Activated CD8-positive, alpha-beta memory T cell treated with anti-CD3 and anti-CD28 coated beads for 36 hours (primary cell): ENCODE data around the gene NHLH1. TPM values are rescaled to one million over a fixed set of nuclear protein-coding genes. Genes with fewer than 3 reads are reported as not detected.

Experiments
- CTCF ChIA-PET: fragments of 350-600 bp; sonication (Branson Sonifier 250); formaldehyde crosslinking; loops from one replicate; lab custom pipeline; 2021; ENCODE audit warnings: antibody characterized with exemption; lab: Charles Lee
- POLR2A ChIA-PET: fragments of 350-600 bp; sonication (Branson Sonifier 250); formaldehyde crosslinking; loops from one replicate; lab custom pipeline; 2021; ENCODE audit warnings: antibody characterized with exemption; lab: Charles Lee
- total RNA-seq, 2 experiments: library from RNA; stranded (reverse); gene quantifications; one replicate each; pipeline ENCODE4 v1.2.3, GENCODE V29; 2021

The NHLH1 gene
- total RNA-seq, 2 experiments from 2014 or later, result 0.46 to 0.59 TPM

GRCh38 chr1:160353223-160353622 lies 13.6 kb upstream of the NHLH1 start:
- CTCF ChIA-PET, result interaction anchor here (0.9 to 5.4 kb wide), 5 partner anchors 9 to 55 kb away, joined by 3 to 18 read pairs (median 4); no protein-coding TSS in a partner anchor
- POLR2A ChIA-PET, result no interaction called here

GRCh38 chr1:160354388-160354985 lies 12.4 kb upstream of the NHLH1 start:
- ChIA-PET CTCF (interaction anchor here (0.6 to 5.4 kb wide), 7 partner anchors 10 to 54 kb away, joined by 3 to 18 read pairs (median 4); no protein-coding TSS in a partner anchor), POLR2A (no interaction called here)

GRCh38 chr1:160357286-160358002 lies 9.4 kb upstream of the NHLH1 start:
- ChIA-PET POLR2A (no interaction called here), CTCF (interaction anchor here (1.2 to 1.6 kb wide), 2 partner anchors 13 to 66 kb away, joined by 3 read pairs; no protein-coding TSS in a partner anchor)

GRCh38 chr1:160358073-160358472 lies 8.8 kb upstream of the NHLH1 start:
- ChIA-PET CTCF (interaction anchor here (1.6 kb wide), 1 partner anchor 67 kb away, joined by 3 read pairs; no protein-coding TSS in a partner anchor), POLR2A (no interaction called here)

GRCh38 chr1:160359559-160360226 lies 7.2 kb upstream of the NHLH1 start:
- CTCF ChIA-PET, result interaction anchor here (1.3 kb wide), 1 partner anchor 11 kb away, joined by 3 read pairs; no protein-coding TSS in a partner anchor
- POLR2A ChIA-PET, result no interaction called here

GRCh38 chr1:160360227-160360695 lies 6.6 kb upstream of the NHLH1 start:
- POLR2A ChIA-PET, result no interaction called here
- CTCF ChIA-PET, result interaction anchor here (1.3 kb wide), 1 partner anchor 12 kb away, joined by 3 read pairs; no protein-coding TSS in a partner anchor

- CTCF ChIA-PET, result interaction anchor here (0.8 to 1.3 kb wide), 2 partner anchors 13 to 16 kb away, joined by 3 read pairs; no protein-coding TSS in a partner anchor
- POLR2A ChIA-PET, result no interaction called here
These were observed 5.7 kb upstream of the NHLH1 start for GRCh38 chr1:160361199-160361598.

- ChIA-PET CTCF (interaction anchor here (0.8 to 2.1 kb wide), 2 partner anchors 15 to 169 kb away, joined by 4 read pairs; no protein-coding TSS in a partner anchor), POLR2A (interaction anchor here (0.6 kb wide), 1 partner anchor 78 kb away, joined by 3 read pairs; no protein-coding TSS in a partner anchor)
These were observed 5.1 kb upstream of the NHLH1 start for GRCh38 chr1:160361814-160362167.

- POLR2A ChIA-PET, result interaction anchor here (0.6 kb wide), 1 partner anchor 79 kb away, joined by 3 read pairs; no protein-coding TSS in a partner anchor
These were observed 4.5 kb upstream of the NHLH1 start for GRCh38 chr1:160362168-160362957.

GRCh38 chr1:160363010-160363409 lies 3.9 kb upstream of the NHLH1 start:
- CTCF ChIA-PET, result interaction anchor here (1.6 to 2.1 kb wide), 2 partner anchors 13 to 72 kb away, joined by 4 read pairs; no protein-coding TSS in a partner anchor
- POLR2A ChIA-PET, result no interaction called here

More at GRCh38 chr1:160362168-160362957, 4.5 kb upstream of the NHLH1 start:
- CTCF ChIA-PET, result interaction anchor here (0.8 to 2.1 kb wide), 3 partner anchors 14 to 169 kb away, joined by 4 read pairs; no protein-coding TSS in a partner anchor

GRCh38 chr1:160363951-160364735 lies 2.7 kb upstream of the NHLH1 start:
- CTCF ChIA-PET, result interaction anchor here (0.7 to 2.1 kb wide), 2 partner anchors 12 to 36 kb away, joined by 3 to 4 read pairs; no protein-coding TSS in a partner anchor
- POLR2A ChIA-PET, result interaction anchor here (0.6 kb wide), 1 partner anchor 33 kb away, joined by 3 read pairs; no protein-coding TSS in a partner anchor

- CTCF ChIA-PET, result interaction anchor here (1.4 kb wide), 1 partner anchor 11 kb away, joined by 5 read pairs; no protein-coding TSS in a partner anchor
- POLR2A ChIA-PET, result no interaction called here
These were observed 1.5 kb upstream of the NHLH1 start for GRCh38 chr1:160365325-160365724.

GRCh38 chr1:160367516-160367900 lies 637 bp downstream of the NHLH1 start:
- CTCF ChIA-PET, result no interaction called here
- POLR2A ChIA-PET, result no interaction called here

GRCh38 chr1:160367934-160368923 lies 1.4 kb downstream of the NHLH1 start:
- CTCF ChIA-PET, result no interaction called here
- POLR2A ChIA-PET, result no interaction called here

GRCh38 chr1:160369087-160369486 lies 2.2 kb downstream of the NHLH1 start:
- ChIA-PET CTCF (no interaction called here), POLR2A (no interaction called here)
